WTC11 (cell line): ENCODE data around the gene ARHGAP4.

Source experiments
- CTCF ChIP-seq: fragments of 200-600 bp; IDR thresholded peaks from 2 replicates; pipeline ENCODE4 v1.8.0; 2022; ENCODE audit warnings: antibody characterized with exemption
- E2F4 ChIP-seq: sonication (generic); formaldehyde crosslinking; IDR thresholded peaks from 2 replicates; pipeline ENCODE4 v1.8.1; 2022; ENCODE audit warnings: low read depth, mild to moderate bottlenecking, moderate library complexity, missing genetic modification reagents, borderline replicate concordance
- SMAD4 ChIP-seq: sonication (generic); formaldehyde crosslinking; IDR thresholded peaks from 2 replicates; pipeline ENCODE4 v1.8.0; 2022; ENCODE audit warnings: mild to moderate bottlenecking, missing genetic modification reagents
- SP1 ChIP-seq: sonication (generic); formaldehyde crosslinking; conservative IDR thresholded peaks from 2 replicates; pipeline ENCODE4 v1.8.1; 2022; ENCODE audit warnings: missing genetic modification reagents
- USF1 ChIP-seq: sonication (generic); formaldehyde crosslinking; IDR thresholded peaks from 2 replicates; pipeline ENCODE4 v1.8.0; 2022; ENCODE audit warnings: mild to moderate bottlenecking, missing genetic modification reagents
- USF2 ChIP-seq: sonication (generic); formaldehyde crosslinking; IDR thresholded peaks from 2 replicates; pipeline ENCODE4 v1.8.1; 2023; ENCODE audit warnings: mild to moderate bottlenecking, missing genetic modification reagents, moderate library complexity

GRCh38 chrX:153861733-153862310 is 64.2 kb downstream of the ARHGAP4 start:
- no peak for TF ChIP-seq USF1
- no peak for TF ChIP-seq CTCF
- TF ChIP-seq USF2 (CRISPR knock-in tag), result no peak
- TF ChIP-seq SMAD4 (CRISPR knock-in tag), result no peak
- TF ChIP-seq SP1 (CRISPR knock-in tag), result no peak
- TF ChIP-seq E2F4 (CRISPR knock-in tag), result no peak
